Measurements from ENCODE around the gene ADAMTS2. TPM values are rescaled to one million over a fixed set of nuclear protein-coding genes. Genes with fewer than 3 reads are reported as not detected.

Gene ADAMTS2
- total and polyA plus RNA-seq, 2 of the 4 experiments (the other 2 are of a cell fraction), result 19.0 to 58.8 TPM

GRCh38 chr5:179362355-179362754, 17.1 kb upstream of the ADAMTS2 start:
- no peak overlapping the region for H2AK5ac ChIP-seq (ENCODE audit: low read depth, low read length)
- H2BK5ac ChIP-seq (ENCODE audit: low read depth, low read length, poor library complexity, severe bottlenecking), result no peak overlapping the region
- H2AK9ac ChIP-seq (replicated peaks; ENCODE audit: low read depth, low read length, poor library complexity), result no peak overlapping the region
- no peak for ATAC-seq (ENCODE audit: low read depth)
- H2BK15ac ChIP-seq (ENCODE audit: low read depth, low read length), result no peak overlapping the region
- TF ChIP-seq FOS (IDR thresholded peaks at IDR 0.05; ENCODE audit: low read depth, low read length) (no peak), MAZ (IDR thresholded peaks at IDR 0.05; ENCODE audit: borderline replicate concordance, low read depth, low read length) (no peak), NFE2L2 (IDR thresholded peaks at IDR 0.05; ENCODE audit: low read depth, low read length) (no peak), CHD1 (IDR thresholded peaks at IDR 0.05; ENCODE audit: low read depth, low read length) (no peak), RAD21 (IDR thresholded peaks at IDR 0.05; ENCODE audit: low read length) (no peak), CEBPB (IDR thresholded peaks at IDR 0.05; ENCODE audit: low read depth, low read length) (no peak), USF2 (IDR thresholded peaks at IDR 0.05; ENCODE audit: low read depth, low read length) (no peak), RFX5 (IDR thresholded peaks at IDR 0.05; ENCODE audit: low read depth, low read length) (no peak), MAFK (IDR thresholded peaks at IDR 0.05; ENCODE audit: low read depth, low read length) (no peak), BHLHE40 (IDR thresholded peaks at IDR 0.05; ENCODE audit: low read depth, low read length) (no peak), ELK1 (IDR thresholded peaks at IDR 0.05; ENCODE audit: borderline replicate concordance, low read depth, low read length) (no peak), MXI1 (IDR thresholded peaks at IDR 0.05; ENCODE audit: borderline replicate concordance, low read depth, low read length) (no peak), SMC3 (IDR thresholded peaks at IDR 0.05; ENCODE audit: low read depth, low read length) (no peak), CTCF (conservative IDR thresholded peaks at IDR 0.05; ENCODE audit: low read depth, low read length) (no peak), POLR2A (IDR thresholded peaks at IDR 0.05; ENCODE audit: low read depth, low read length) (no peak)
- no peak overlapping the region for H3K18ac ChIP-seq (ENCODE audit: low read depth, low read length)
- H2AFZ ChIP-seq (replicated peaks; ENCODE audit: low read length, poor library complexity), result no peak overlapping the region
- H3K27ac ChIP-seq (ENCODE audit: insufficient read depth, low read length), result no peak overlapping the region
- H3K27me3 ChIP-seq (ENCODE audit: control insufficient read depth, insufficient read depth, low read length), result peaks cover 3% of the 10 kb centered on the region; the same call in 1 of the 2 replicates
- no peak overlapping the region for H4K5ac ChIP-seq (ENCODE audit: low read depth, low read length)
- H3K4me2 ChIP-seq (ENCODE audit: low read depth, low read length), result no peak overlapping the region
- 0 out of 2 replicates have a peak, but pooled peaks cover 3% of the 10 kb centered on the region for H3K9me3 ChIP-seq (ENCODE audit: control insufficient read depth, insufficient read depth, low read length)
- no peaks in the 10 kb centered on the region for H3K9me1 ChIP-seq (ENCODE audit: insufficient read depth, low read length)
- intact Hi-C loops (cut with micrococcal nuclease) (no loop called here), dilution Hi-C loops (cut with HindIII; ENCODE audit: low sequenced_read_pairs, unreplicated experiment) (no loop called here), in situ Hi-C loops (cut with MboI; ENCODE audit: low sequenced_read_pairs) (no loop called here)
- no peaks in the 10 kb centered on the region; the same call in 1 of the 2 replicates for H3K4me1 ChIP-seq (ENCODE audit: control insufficient read depth, insufficient read depth, low read length)
- DNase-seq, result no peak
- WGBS, 2 experiments (ENCODE audit: extremely low coverage in 2 of 2, insufficient read length in 1 of 2), result 80% methylated on average over 3 of the region's 18 CpGs; no CpG with 5 or more reads in 1 of the 2 experiments
- ChIA-PET CTCF (no interaction called here), POLR2A (ENCODE audit: unreplicated experiment) (no interaction called here)
- BruUV-seq (replicated peaks), result no TSS peak
- no peak overlapping the region for H3K9ac ChIP-seq (ENCODE audit: low read depth, low read length)
- no peak overlapping the region for H3K4me3 ChIP-seq (ENCODE audit: insufficient read depth, low read depth, low read length)
- H3K56ac ChIP-seq (ENCODE audit: extremely low read depth, insufficient read depth, low read length), result no peak overlapping the region
- no peak overlapping the region for H2BK120ac ChIP-seq (ENCODE audit: low read depth, low read length)
- H3K4ac ChIP-seq (ENCODE audit: low read depth, low read length), result no peak overlapping the region
- H3K14ac ChIP-seq (replicated peaks; ENCODE audit: low read depth, low read length), result no peak overlapping the region
- no peak overlapping the region for H4K91ac ChIP-seq (ENCODE audit: insufficient read depth, low read depth, low read length)
- H4K8ac ChIP-seq (ENCODE audit: low read depth in 2 of 2, low read length in 2 of 2), result no peak overlapping the region
- H3K36me3 ChIP-seq (ENCODE audit: control insufficient read depth, insufficient read depth, low read length), result no peaks in the 10 kb centered on the region
- no peaks in the 10 kb centered on the region for H4K20me1 ChIP-seq (ENCODE audit: insufficient read depth, low read length)
- no peaks in the 10 kb centered on the region for H3K79me1 ChIP-seq (ENCODE audit: low read depth in 1 of 2, low read length in 2 of 2)
- H2BK20ac ChIP-seq (ENCODE audit: low read depth, low read length), result no peak overlapping the region
- H3K23ac ChIP-seq (ENCODE audit: low read depth, low read length), result no peak overlapping the region
